HL-60/S4 treated with phorbol 12-myristate 13-acetate at 8.2 ng/mL for 4 days and 3 days (cell line): ENCODE measurements around the gene GALNT6.
"Not testable (repeated sequence)": the region's sequence is repeated elsewhere in the genome, so short reads cannot be mapped to it uniquely, and the experiment has no call there.

Experiments used
- in situ Hi-C: fragments of 300-500 bp; cut with MboI; formaldehyde crosslinking; loops from 2 replicates; pipeline ENCODE4 v1.15.0; 2022; ENCODE audit warnings: low sequenced_read_pairs

GALNT6 gene

GRCh38 chr12:51360315-51360714 lies 30.9 kb downstream of the GALNT6 start:
- in situ Hi-C loops = no loop called here

GRCh38 chr12:51359851-51360250 lies 31.4 kb downstream of the GALNT6 start:
- in situ Hi-C loops = no loop called here

- in situ Hi-C loops = no loop called here
These were observed 32.7 kb downstream of the GALNT6 start for GRCh38 chr12:51358496-51358895.

GRCh38 chr12:51357374-51358047 lies 33.7 kb downstream of the GALNT6 start:
- in situ Hi-C loops = no loop called here

GRCh38 chr12:51351913-51352532 lies 39.2 kb downstream of the GALNT6 start:
- in situ Hi-C loops = no loop called here

- in situ Hi-C loops = no loop called here
These were observed 42.2 kb downstream of the GALNT6 start for GRCh38 chr12:51349026-51349425.

- in situ Hi-C loops = no loop called here
These were observed 43.1 kb downstream of the GALNT6 start for GRCh38 chr12:51348116-51348515.

- in situ Hi-C loops = no loop called here
These were observed 44.6 kb downstream of the GALNT6 start, which contains the start of gene CELA1 for GRCh38 chr12:51346581-51346980. TSS of gene CELA1 (minus strand) at chr12:51346679. CDS start at chr12:51346638, 41 bp downstream.

- in situ Hi-C loops = no loop called here
These were observed 45.5 kb downstream of the GALNT6 start for GRCh38 chr12:51345681-51346080.

- in situ Hi-C loops = no loop called here
These were observed 48.0 kb downstream of the GALNT6 start for GRCh38 chr12:51343201-51343600.

GRCh38 chr12:51342416-51342815 lies 48.8 kb downstream of the GALNT6 start:
- in situ Hi-C loops = no loop called here

- in situ Hi-C loops = no loop called here
These were observed 49.8 kb downstream of the GALNT6 start for GRCh38 chr12:51341251-51342007.

GRCh38 chr12:51339750-51340149 lies 51.5 kb downstream of the GALNT6 start:
- in situ Hi-C loops = no loop called here

- in situ Hi-C loops = not testable (repeated sequence)
These were observed 53.9 kb downstream of the GALNT6 start for GRCh38 chr12:51337336-51337735.

- in situ Hi-C loops = no loop called here
These were observed 55.3 kb downstream of the GALNT6 start for GRCh38 chr12:51335931-51336330.

GRCh38 chr12:51334764-51335163 lies 56.4 kb downstream of the GALNT6 start:
- in situ Hi-C loops = no loop called here

- in situ Hi-C loops = no loop called here
These were observed 57.7 kb downstream of the GALNT6 start for GRCh38 chr12:51333536-51333935.

GRCh38 chr12:51330186-51330585 lies 61.0 kb downstream of the GALNT6 start:
- in situ Hi-C loops = no loop called here

GRCh38 chr12:51329742-51330141 lies 61.5 kb downstream of the GALNT6 start:
- in situ Hi-C loops = no loop called here

GRCh38 chr12:51328587-51328986 lies 62.6 kb downstream of the GALNT6 start:
- in situ Hi-C loops = no loop called here

GRCh38 chr12:51326698-51327439 lies 64.3 kb downstream of the GALNT6 start:
- in situ Hi-C loops = no loop called here
